GM04503 (cell line): ENCODE measurements around the gene RASA3.
"Not testable (repeated sequence)": the region's sequence is repeated elsewhere in the genome, so short reads cannot be mapped to it uniquely, and the experiment has no call there.

Experiments
- DNase-seq: peaks from one replicate; pipeline ENCODE4 v3.0.0-alpha.2; 2012; ENCODE audit warnings: low read depth

The RASA3 gene

GRCh38 chr13:114020134-114020533 is 112.3 kb downstream of the RASA3 start:
- DNase-seq = not testable (repeated sequence)

- no peak for DNase-seq
Observed at GRCh38 chr13:114019367-114019766, 113.1 kb downstream of the RASA3 start.

- DNase-seq = no peak
Observed at GRCh38 chr13:114018461-114019055, 113.9 kb downstream of the RASA3 start.

GRCh38 chr13:114017966-114018365 is 114.5 kb downstream of the RASA3 start:
- no peak for DNase-seq

- DNase-seq = no peak
Observed at GRCh38 chr13:114017028-114017630, 115.3 kb downstream of the RASA3 start.

GRCh38 chr13:114016321-114017027 is 115.9 kb downstream of the RASA3 start:
- no peak for DNase-seq

GRCh38 chr13:114015969-114016295 is 116.5 kb downstream of the RASA3 start:
- DNase-seq = no peak

- no peak for DNase-seq
Observed at GRCh38 chr13:114015111-114015968, 117.1 kb downstream of the RASA3 start.

- no peak for DNase-seq
Observed at GRCh38 chr13:114013952-114014629, 118.3 kb downstream of the RASA3 start.

GRCh38 chr13:114013336-114013735 is 119.1 kb downstream of the RASA3 start:
- no peak for DNase-seq

- DNase-seq = no peak
Observed at GRCh38 chr13:114012921-114013320, 119.5 kb downstream of the RASA3 start.

GRCh38 chr13:114012141-114012540 is 120.3 kb downstream of the RASA3 start:
- DNase-seq = no peak

GRCh38 chr13:114011226-114011625 is 121.2 kb downstream of the RASA3 start:
- no peak for DNase-seq

- DNase-seq = no peak
Observed at GRCh38 chr13:114010401-114011101, 121.9 kb downstream of the RASA3 start.

GRCh38 chr13:114009590-114010400 is 122.6 kb downstream of the RASA3 start:
- no peak for DNase-seq

GRCh38 chr13:114008964-114009589 is 123.3 kb downstream of the RASA3 start:
- DNase-seq = no peak

- DNase-seq = no peak
Observed at GRCh38 chr13:114007566-114007965, 124.9 kb downstream of the RASA3 start.

- DNase-seq = no peak
Observed at GRCh38 chr13:114005206-114005724, 127.2 kb downstream of the RASA3 start.

- DNase-seq = no peak
Observed at GRCh38 chr13:114004420-114005205, 127.8 kb downstream of the RASA3 start.
